GM19025 (cell line): Measurements from ENCODE around the gene PCGF5.
"Not testable (repeated sequence)": the region's sequence is repeated elsewhere in the genome, so short reads cannot be mapped to it uniquely, and the experiment has no call there.

ENCODE experiments used
- ATAC-seq: cut with Tn5 transposase; IDR thresholded peaks from one replicate; pipeline ENCODE4 v1.9.1; 2021; ENCODE audit warnings: mild to moderate bottlenecking, low read depth, moderate library complexity; ENCODE audit not compliant: unreplicated experiment

PCGF5 gene

GRCh38 chr10:91317541-91317940 is 97.1 kb downstream of the PCGF5 start:
- ATAC-seq: no peak

- ATAC-seq: no peak
These were observed 98.9 kb downstream of the PCGF5 start for GRCh38 chr10:91319336-91319735.

- ATAC-seq: not testable (repeated sequence)
These were observed 102.9 kb downstream of the PCGF5 start for GRCh38 chr10:91323293-91323905.

- no peak for ATAC-seq
These were observed 108.0 kb downstream of the PCGF5 start for GRCh38 chr10:91328320-91328984.
